Smooth muscle cell (in vitro differentiated cells): Measurements from ENCODE around the gene MRPL12. TPM values are rescaled to one million over a fixed set of nuclear protein-coding genes. Genes with fewer than 3 reads are reported as not detected.

ENCODE experiments used
- DNase-seq: peaks from one replicate; lab custom pipeline; 2025; ENCODE audit not compliant: unreplicated experiment; lab: John Stamatoyannopoulos, UW
- H2AFZ ChIP-seq: fragments of 200-600 bp; sonication (generic); 2 replicates; pipeline ENCODE4 v1.6.0; 2016; ENCODE audit warnings: antibody characterized with exemption, low read depth, mild to moderate bottlenecking
- H3F3A ChIP-seq: fragments of 200-600 bp; sonication (generic); 2 replicates; pipeline ENCODE4 v1.6.0; 2017; ENCODE audit warnings: antibody characterized with exemption, low read depth
- H3K27ac ChIP-seq: fragments of 200-600 bp; sonication (generic); 2 replicates; pipeline ENCODE4 v1.5.1; 2016; ENCODE audit warnings: low read depth, mild to moderate bottlenecking
- H3K27me3 ChIP-seq: fragments of 200-600 bp; sonication (generic); 2 replicates; pipeline ENCODE4 v1.6.1; 2016; ENCODE audit warnings: low read depth, mild to moderate bottlenecking
- H3K36me3 ChIP-seq: fragments of 200-600 bp; sonication (generic); 2 replicates; pipeline ENCODE4 v1.5.1; 2016; ENCODE audit warnings: low read depth
- H3K4me1 ChIP-seq: fragments of 200-600 bp; sonication (generic); 2 replicates; pipeline ENCODE4 v1.5.1; 2016; ENCODE audit warnings: low read depth
- H3K4me2 ChIP-seq: fragments of 200-600 bp; sonication (generic); 2 replicates; pipeline ENCODE4 v1.6.0; 2016; ENCODE audit warnings: mild to moderate bottlenecking
- H3K4me3 ChIP-seq: fragments of 200-600 bp; sonication (generic); 2 replicates; pipeline ENCODE4 v1.5.1; 2016; ENCODE audit warnings: mild to moderate bottlenecking
- H3K79me2 ChIP-seq: fragments of 200-600 bp; sonication (generic); 2 replicates; pipeline ENCODE4 v1.6.0; 2016; ENCODE audit warnings: low read depth, mild to moderate bottlenecking
- H3K9ac ChIP-seq: fragments of 200-600 bp; sonication (generic); 2 replicates; pipeline ENCODE4 v1.6.0; 2016; ENCODE audit warnings: low read depth
- H3K9me3 ChIP-seq: fragments of 200-600 bp; sonication (generic); replicated peaks from 2 replicates; pipeline ENCODE4 v1.5.1; 2016; ENCODE audit warnings: low read depth
- H4K20me1 ChIP-seq: fragments of 200-600 bp; sonication (generic); 2 replicates; pipeline ENCODE4 v1.6.0; 2016; ENCODE audit warnings: low read depth
- WGBS: methylation state at CpG from one replicate; pipeline ENCODE4 v1.1.7; 2016; ENCODE audit warnings: low lambda C conversion rate; 5-methylcytosine and 5-hydroxymethylcytosine counted together
- polyA plus RNA-seq: library from polyadenylated mRNA; unstranded; fragments of >200 nt; fragmentation: Nextera tagmentation; extraction: Ambion mirVana; gene quantifications from 2 replicates; pipeline ENCODE4 v1.2.1, GENCODE V29; 2016
- total RNA-seq: library from RNA; depleted of rRNA; stranded (reverse); fragments of >200 nt; gene quantifications from 2 replicates; pipeline ENCODE4 v1.2.3, GENCODE V29; 2014
- TF ChIP-seq, protein P1 (sequence below): fragments of 200-600 bp; sonication (generic); IDR thresholded peaks from 2 replicates; pipeline ENCODE4 v1.5.1; 2017; ENCODE audit warnings: borderline replicate concordance, mild to moderate bottlenecking, antibody characterized with exemption; ENCODE audit not compliant: insufficient read depth, poor library complexity, severe bottlenecking

The MRPL12 gene
- 16.5 and 22.2 TPM in 2 replicates for total RNA-seq
- polyA plus RNA-seq, result 83.6 and 92.4 TPM in 2 replicates

GRCh38 chr17:81702934-81703746 lies at the start of gene MRPL12:
TSS of gene MRPL12 (plus strand) at chr17:81703367. CDS start at chr17:81703502, 135 bp downstream.
- under 1% methylated on average over 78 of the region's 102 CpGs for WGBS

DNA sequence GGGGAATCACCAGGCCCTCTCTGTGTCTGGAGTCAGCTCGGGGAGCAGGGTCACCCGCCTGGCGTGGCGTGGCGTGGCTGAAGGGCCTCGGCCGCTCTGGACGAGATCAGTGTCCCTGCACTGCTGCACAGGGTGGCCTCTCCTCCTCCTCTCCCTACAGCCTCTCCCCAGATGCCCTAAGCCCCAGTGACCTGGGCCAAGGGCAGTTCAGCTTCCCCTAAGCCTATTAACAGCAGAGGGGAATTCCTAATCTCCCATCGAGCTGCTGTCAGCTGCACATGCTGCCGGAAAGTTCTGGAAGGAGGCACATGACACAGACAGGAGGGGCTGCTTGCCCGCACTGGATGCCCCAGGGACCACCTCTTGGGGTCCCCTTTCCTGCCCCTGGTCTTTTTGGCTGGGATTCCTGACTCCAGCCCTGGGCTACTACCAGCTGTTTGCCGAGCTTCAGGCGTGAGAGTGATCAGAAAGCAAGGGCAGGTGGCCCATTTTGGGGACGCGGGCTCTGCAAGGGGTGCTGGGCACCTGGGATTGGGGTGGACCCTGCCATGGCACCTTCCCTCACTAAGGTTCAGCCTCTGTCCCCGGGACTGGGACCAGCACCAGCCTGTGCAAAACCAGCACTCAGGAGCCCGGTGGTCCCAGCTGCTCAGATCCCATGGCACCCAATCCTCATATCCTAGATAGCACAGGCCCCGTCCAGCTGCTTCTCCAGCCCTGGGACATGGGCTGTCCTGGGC lies 47.6 kb upstream of the MRPL12 start:
- no peaks in the 10 kb centered on the region for H3K36me3 ChIP-seq
- no peak overlapping the region for H2AFZ ChIP-seq
- DNase-seq, result no peak
- 93% methylated on average over 18 of the region's 18 CpGs for WGBS
- no peaks in the 10 kb centered on the region for H3K9me3 ChIP-seq
- no peaks in the 10 kb centered on the region for H3K27me3 ChIP-seq
- no peak overlapping the region for H3K27ac ChIP-seq
- H3K4me1 ChIP-seq, result peaks cover 3% of the 10 kb centered on the region
- H3K9ac ChIP-seq, result no peak overlapping the region
- no peaks in the 10 kb centered on the region for H3F3A ChIP-seq
- no peak overlapping the region for H3K4me3 ChIP-seq
- no peaks in the 10 kb centered on the region for H4K20me1 ChIP-seq
- no peak overlapping the region for H3K4me2 ChIP-seq
- H3K79me2 ChIP-seq, result no peaks in the 10 kb centered on the region
- TF ChIP-seq, protein P1, sequence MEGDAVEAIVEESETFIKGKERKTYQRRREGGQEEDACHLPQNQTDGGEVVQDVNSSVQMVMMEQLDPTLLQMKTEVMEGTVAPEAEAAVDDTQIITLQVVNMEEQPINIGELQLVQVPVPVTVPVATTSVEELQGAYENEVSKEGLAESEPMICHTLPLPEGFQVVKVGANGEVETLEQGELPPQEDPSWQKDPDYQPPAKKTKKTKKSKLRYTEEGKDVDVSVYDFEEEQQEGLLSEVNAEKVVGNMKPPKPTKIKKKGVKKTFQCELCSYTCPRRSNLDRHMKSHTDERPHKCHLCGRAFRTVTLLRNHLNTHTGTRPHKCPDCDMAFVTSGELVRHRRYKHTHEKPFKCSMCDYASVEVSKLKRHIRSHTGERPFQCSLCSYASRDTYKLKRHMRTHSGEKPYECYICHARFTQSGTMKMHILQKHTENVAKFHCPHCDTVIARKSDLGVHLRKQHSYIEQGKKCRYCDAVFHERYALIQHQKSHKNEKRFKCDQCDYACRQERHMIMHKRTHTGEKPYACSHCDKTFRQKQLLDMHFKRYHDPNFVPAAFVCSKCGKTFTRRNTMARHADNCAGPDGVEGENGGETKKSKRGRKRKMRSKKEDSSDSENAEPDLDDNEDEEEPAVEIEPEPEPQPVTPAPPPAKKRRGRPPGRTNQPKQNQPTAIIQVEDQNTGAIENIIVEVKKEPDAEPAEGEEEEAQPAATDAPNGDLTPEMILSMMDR, result no peak

More at GRCh38 chr17:81702934-81703746, at the start of gene MRPL12:
- Histone ChIP-seq H3K4me1 (peaks cover 16% of the 10 kb centered on the region), H4K20me1 (peaks cover 31% of the 10 kb centered on the region), H3K79me2 (peaks cover 60% of the 10 kb centered on the region), H3F3A (no peaks in the 10 kb centered on the region), H3K36me3 (no peaks in the 10 kb centered on the region), H3K27me3 (no peaks in the 10 kb centered on the region), H3K4me2 (peak within 1 kb of the TSS; percentile 97), H2AFZ (peak within 1 kb of the TSS; percentile 77), H3K27ac (peak within 1 kb of the TSS; percentile 97), H3K9ac (peak within 1 kb of the TSS; percentile 99), H3K4me3 (peak within 1 kb of the TSS; percentile 93), H3K9me3 (no peaks in the 10 kb centered on the region)
- TF ChIP-seq, protein P1, result no peak
- peak; percentile 64 for DNase-seq

GRCh38 chr17:81656118-81656743 lies 46.9 kb upstream of the MRPL12 start, which contains the start of gene PDE6G:
TSS of gene PDE6G (minus strand) at chr17:81656542. CDS start at chr17:81653305, 3,237 bp downstream.
- Histone ChIP-seq H3K9ac (no peak within 1 kb of the TSS), H3K27me3 (no peaks in the 10 kb centered on the region), H3K4me2 (no peak within 1 kb of the TSS), H3K36me3 (no peaks in the 10 kb centered on the region), H3K27ac (no peak within 1 kb of the TSS), H4K20me1 (no peaks in the 10 kb centered on the region), H3K4me3 (no peak within 1 kb of the TSS), H2AFZ (no peak within 1 kb of the TSS), H3K79me2 (no peaks in the 10 kb centered on the region), H3F3A (no peaks in the 10 kb centered on the region), H3K9me3 (no peaks in the 10 kb centered on the region), H3K4me1 (peaks cover 3% of the 10 kb centered on the region)
- 92% methylated on average over 15 of the region's 15 CpGs for WGBS
- TF ChIP-seq, protein P1, result no peak
- DNase-seq, result no peak
